GM12873 (cell line): Measurements from ENCODE around the gene CDX2.

Source experiments
- CTCF ChIP-seq: IDR thresholded peaks from 2 replicates; pipeline ENCODE4 v1.5.1; 2012; ENCODE audit warnings: low read depth, mild to moderate bottlenecking, moderate library complexity, low read length, control low read depth; ENCODE audit not compliant: insufficient read depth; ENCODE audit errors: missing control alignments

The CDX2 gene

GRCh38 chr13:27923794-27924528 is 45.2 kb downstream of the CDX2 start:
- no peak for TF ChIP-seq CTCF

GRCh38 chr13:27922883-27923612 is 46.1 kb downstream of the CDX2 start:
- no peak for TF ChIP-seq CTCF

- no peak for TF ChIP-seq CTCF
These were observed 46.9 kb downstream of the CDX2 start for GRCh38 chr13:27921961-27922882.

GRCh38 chr13:27921421-27921960 is 47.6 kb downstream of the CDX2 start:
- no peak for TF ChIP-seq CTCF

GRCh38 chr13:27920677-27921420 is 48.3 kb downstream of the CDX2 start:
- no peak for TF ChIP-seq CTCF

- no peak for TF ChIP-seq CTCF
These were observed 49.0 kb downstream of the CDX2 start, which contains the start of gene PDX1 for GRCh38 chr13:27919934-27920676. Gene PDX1 (plus strand): TSS chr13:27920000. CDS start chr13:27920139, 139 bp downstream.
